H1 (cell line): Measurements from ENCODE around the gene CHST11.

ENCODE experiments used
- CEBPB ChIP-seq: IDR thresholded peaks from 2 replicates; pipeline ENCODE4 v1.6.1; 2012; ENCODE audit warnings: low read depth, low read length
- CREB1 ChIP-seq: IDR thresholded peaks from 2 replicates; pipeline ENCODE4 v1.6.1; 2012; ENCODE audit warnings: inconsistent platforms
- CTCF ChIP-seq, 3 experiments: IDR thresholded peaks; 1 replicate in 2 of 3; 2 replicates in 1 of 3; pipeline versions ENCODE4 v1.5.1 to v1.6.1; 2011; ENCODE audit warnings: low read length in 3 of 3, mild to moderate bottlenecking in 3 of 3, inconsistent platforms in 2 of 3, low read depth in 1 of 3, moderate library complexity in 1 of 3; ENCODE audit not compliant: insufficient read depth in 1 of 3; ENCODE audit errors: control extremely low read depth in 1 of 3
- POLR2A ChIP-seq, 2 experiments: IDR thresholded peaks; 1 replicate in 1 of 2; 2 replicates in 1 of 2; pipeline ENCODE4 v1.6.1; 2011; ENCODE audit warnings: low read depth in 2 of 2, low read length in 2 of 2, mild to moderate bottlenecking in 2 of 2; ENCODE audit errors: control extremely low read depth in 1 of 2
- SUZ12 ChIP-seq: fragments of 200-600 bp; sonication (generic); IDR thresholded peaks from 2 replicates; pipeline ENCODE4 v1.6.1; 2012; ENCODE audit warnings: mild to moderate bottlenecking, inconsistent platforms, low read length, moderate library complexity, mixed read lengths

GRCh38 chr12:104741077-104741476 lies 284.3 kb downstream of the CHST11 start:
- no peak for TF ChIP-seq POLR2A (IDR thresholded peaks at IDR 0.05; ENCODE audit: control extremely low read depth in 1 of 2, low read depth in 2 of 2, low read length in 2 of 2)
- no peak for TF ChIP-seq CTCF (IDR thresholded peaks at IDR 0.05; ENCODE audit: control extremely low read depth in 1 of 3, insufficient read depth in 1 of 3, low read depth in 1 of 3, low read length in 3 of 3)
- no peak for TF ChIP-seq SUZ12
- TF ChIP-seq CEBPB: no peak
- TF ChIP-seq CREB1: no peak
